GM21717 (cell line): ENCODE measurements around the gene ADAMTS2.

ENCODE experiments used
- ATAC-seq: cut with Tn5 transposase; IDR thresholded peaks from one replicate; pipeline ENCODE4 v1.9.1; 2021; ENCODE audit warnings: mild to moderate bottlenecking, moderate library complexity; ENCODE audit not compliant: unreplicated experiment

Gene ADAMTS2

DNA sequence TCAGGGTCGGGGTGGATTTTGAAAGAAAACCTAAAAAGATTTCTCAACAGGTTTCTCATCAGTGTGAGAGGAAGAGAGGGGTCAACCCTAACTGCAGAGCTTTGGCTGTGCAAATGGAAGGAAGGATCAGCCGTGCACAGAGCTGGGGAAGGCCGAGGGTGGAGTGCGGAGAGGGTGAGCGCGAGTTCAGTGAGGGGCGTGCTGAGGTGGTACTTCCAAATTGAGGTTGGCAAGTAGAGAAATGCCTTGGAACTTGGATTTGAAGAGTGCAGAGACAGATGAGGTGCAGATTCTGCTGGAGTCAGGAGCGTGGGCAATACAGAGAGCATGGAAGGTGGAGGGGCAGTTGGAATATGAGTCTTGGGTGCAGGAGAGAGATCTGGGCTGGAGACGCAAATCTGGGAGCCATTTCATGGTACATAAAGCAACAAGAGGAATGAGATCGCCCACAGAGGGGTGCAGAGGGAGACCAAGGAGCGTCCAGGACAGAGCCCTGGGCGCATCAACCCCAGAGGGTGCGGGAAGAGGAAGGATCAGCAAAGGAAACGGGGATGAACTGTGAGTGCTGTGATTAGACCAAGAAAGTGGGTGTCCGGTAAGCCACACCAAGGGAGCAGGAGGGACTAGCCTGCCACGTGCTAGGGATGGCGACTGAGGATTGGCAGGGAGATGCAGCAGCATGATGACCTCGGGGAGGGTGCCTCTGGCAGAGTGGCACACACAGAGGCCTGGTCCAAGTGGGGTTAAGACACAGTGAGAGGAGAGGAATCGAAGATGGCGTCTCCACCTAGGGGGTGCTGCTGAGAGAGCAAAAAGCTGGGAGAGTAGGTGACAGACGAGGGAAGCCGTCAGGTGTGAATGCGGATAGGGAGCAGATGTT lies 105.8 kb downstream of the ADAMTS2 start:
- ATAC-seq: no peak

DNA sequence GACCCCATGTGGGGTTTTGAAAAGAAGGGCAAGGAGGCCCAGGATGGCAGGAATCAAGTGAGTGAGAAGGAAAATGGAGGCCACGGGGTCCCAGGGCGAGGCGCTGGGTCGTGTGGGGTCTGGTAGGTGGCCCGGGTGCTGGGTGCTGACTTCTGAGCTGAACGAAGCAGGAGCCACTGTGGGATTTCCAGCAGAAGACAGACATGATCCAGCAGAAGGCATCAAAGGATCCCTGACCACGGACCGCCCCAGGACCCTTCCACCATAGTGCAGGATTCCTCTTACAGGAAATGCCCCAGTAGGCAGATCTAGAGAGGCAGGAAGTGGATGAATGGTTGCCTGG lies 106.7 kb downstream of the ADAMTS2 start:
- ATAC-seq: no peak

DNA sequence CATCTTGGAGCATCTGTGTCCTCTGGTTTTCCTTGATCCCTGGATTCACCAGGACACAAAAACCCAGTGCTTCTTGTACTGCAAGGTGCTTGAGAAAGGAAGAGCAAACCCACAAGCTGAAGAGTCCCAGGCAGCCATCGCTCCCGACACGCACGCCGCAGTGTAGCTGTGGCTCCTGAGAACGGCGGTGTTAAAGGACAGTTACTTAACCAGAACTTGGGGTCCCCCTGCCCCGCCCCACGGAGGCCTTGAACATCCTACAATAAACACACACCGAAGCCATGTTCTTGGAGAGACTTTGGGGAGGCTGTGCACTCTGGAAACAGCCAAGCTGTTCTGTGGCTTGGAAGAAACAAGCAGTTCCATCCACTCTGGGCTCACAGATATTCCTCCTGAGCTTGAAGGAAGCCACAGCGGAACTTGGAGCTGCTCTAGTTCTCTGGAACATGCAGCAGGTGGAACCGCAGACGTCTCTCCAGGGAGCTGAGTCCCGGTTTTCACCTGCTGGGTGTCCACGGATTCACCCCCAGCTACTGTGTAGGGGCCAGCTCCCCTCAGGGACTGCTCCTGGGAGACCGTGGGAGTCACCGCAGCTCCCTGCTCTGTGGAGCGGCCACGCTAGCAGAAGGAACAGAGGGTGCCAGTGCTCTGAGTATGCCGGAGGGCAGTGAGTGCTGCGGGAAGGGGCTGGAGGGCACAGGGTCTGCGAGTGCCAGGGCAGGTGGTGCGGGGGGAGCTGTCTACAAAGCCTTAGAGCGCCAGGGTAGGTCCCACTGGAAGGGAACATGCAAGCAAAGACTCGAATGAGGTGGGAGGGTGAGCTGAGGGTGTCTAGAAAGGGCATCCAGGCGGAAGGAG lies 107.3 kb downstream of the ADAMTS2 start:
- no peak for ATAC-seq

DNA sequence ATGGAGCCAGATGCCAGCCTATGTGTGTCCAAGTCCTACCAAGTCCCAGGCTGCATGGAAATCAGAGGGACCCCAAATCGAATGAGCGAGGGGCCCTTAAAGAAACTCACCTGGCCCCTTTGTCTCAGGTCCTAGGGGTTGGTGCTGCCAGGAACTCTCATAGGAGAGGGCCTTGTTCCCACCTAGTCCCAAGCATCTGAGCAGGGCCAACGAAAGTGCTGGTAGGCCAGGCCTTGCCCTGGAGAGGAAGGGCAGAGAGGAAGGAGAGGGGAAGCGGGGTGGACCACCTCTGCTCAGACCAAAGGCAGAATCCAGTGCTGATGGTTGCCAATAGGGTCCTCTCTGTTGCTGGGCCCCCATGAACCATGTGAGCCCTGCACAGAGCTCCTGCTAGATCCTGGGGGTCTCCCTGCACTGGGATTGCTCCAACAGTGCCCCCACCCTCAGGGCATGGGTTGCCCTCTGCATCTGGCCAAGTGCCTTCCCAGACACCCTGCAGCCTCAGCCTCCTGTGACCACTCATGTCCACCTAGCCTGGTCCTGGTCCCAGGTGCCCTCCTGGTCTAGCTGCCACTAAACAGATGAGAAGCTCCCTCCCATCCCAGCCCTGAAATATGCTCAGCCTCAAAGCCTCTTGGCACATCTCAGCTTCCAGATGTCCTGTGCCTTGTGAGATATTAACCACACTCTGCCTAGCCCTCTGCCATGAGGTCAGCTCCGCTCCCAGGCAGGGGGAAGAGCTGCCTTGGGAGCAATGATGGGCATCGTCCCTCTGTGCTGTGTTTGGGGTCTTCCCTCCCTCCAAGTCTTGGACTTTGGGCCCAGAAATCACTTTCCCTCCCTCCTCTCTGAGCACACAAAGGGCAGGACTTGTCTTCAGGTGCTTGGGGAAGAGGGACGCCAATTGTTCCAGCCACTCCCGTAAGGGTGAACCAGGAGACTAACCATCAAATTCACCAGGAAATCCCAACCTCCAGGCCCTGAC lies 109.6 kb downstream of the ADAMTS2 start:
- no peak for ATAC-seq

DNA sequence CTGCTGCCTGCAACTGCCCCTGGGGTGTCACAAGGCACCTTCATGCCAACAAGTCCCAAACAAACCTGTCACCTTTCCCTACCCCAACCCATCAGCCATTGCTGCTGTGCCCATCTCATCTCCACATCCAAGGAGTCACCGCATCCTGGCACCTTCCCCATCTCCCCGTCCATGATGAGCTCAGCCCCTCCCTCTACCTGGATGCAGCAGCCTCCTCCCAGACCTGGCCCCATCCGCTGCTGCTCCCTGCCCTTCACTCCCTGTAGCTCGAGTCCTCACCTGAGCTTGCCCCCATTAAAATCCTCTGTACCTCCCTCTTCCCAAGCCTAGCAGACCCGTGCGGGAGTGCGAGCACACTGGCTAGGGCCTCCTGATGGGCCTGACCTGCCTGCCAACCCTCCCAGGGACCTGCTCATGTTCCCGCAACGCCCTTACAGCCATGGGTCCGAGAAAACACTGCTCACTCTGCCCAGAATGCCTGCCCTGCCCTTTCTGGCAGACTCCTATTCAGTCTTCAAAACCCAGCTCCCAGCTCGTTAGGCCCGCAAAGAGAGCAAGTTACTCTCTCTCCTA lies 110.6 kb downstream of the ADAMTS2 start:
- ATAC-seq: no peak

DNA sequence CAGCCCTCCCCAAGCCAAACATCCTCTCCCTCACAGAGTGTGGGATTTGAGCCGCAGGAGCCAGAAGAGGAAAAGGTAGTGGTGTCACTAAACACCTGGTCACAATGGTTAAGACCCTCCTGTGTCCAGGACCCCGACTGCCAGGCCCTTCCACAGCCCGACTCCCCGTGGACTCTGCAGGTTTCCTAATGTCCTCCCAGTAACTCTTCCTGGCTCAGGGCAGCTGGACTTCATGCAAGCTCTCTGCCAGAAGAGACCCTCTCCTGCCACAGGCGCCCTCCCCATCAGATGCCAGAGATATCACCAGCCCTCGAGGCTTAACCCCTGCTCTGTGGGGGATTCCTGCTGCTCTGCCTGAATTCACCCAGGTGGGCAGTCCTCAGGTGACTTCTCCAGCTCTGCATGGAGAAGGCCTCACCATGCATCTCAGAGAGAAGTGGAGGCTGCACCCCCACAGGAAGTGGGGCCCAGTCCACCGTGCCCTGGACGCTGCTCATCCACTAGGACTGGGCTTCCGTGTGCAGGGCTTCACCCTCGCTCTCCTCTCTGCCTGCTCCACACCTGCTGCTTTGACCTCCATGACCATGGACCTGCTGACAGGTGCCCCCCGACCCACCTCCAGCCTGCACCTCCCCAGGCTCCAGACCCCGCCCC lies 111.2 kb downstream of the ADAMTS2 start:
- ATAC-seq: no peak

DNA sequence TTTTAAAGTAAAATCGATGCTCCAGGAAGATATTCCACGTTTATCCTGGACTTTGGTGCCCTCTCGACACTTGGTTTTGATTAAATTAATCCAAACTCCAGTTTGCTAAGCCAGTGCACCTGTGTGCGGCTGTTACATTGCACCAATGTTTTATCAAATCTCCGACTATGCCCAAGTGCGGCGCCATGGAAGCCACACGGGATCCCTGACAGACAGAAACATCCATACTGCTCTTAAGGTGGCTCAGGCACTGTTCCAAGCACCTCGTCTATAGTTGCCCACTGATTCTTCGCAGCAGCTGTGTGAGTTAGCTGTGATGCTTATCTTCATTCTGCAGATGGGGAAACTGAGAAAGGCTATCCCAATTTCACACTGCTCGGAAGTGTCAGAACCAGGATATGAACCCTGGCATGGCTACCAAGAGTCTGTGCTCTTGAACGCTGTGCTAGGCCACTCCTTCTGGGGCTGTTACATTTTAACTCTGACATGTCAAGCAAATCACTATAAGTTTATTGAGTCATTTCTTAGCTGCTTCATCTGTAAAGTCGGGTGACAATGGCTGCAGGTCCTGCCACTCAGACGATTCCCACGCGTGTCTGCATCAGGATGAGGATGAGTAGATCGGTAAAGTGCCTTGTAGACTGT lies 113.0 kb downstream of the ADAMTS2 start:
- ATAC-seq: no peak

DNA sequence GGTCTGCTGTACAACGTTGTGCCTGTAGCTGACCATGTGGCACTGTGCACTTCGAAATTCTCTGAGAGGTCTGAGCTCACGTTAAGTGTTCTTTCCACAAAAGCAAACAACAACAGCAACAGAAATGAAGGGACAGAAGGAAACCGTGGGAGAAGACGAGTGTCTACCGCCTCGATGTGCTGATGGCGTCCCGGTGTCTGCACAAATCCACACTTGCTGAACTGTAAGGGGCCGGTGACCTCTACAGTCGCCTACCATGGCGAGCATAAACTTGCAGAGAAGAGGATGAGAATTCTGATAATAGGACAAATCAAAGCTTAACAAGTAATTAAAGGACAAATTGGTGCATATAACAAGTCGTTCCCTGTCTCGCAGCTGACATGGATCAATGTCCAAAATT lies 114.0 kb downstream of the ADAMTS2 start:
- no peak for ATAC-seq

DNA sequence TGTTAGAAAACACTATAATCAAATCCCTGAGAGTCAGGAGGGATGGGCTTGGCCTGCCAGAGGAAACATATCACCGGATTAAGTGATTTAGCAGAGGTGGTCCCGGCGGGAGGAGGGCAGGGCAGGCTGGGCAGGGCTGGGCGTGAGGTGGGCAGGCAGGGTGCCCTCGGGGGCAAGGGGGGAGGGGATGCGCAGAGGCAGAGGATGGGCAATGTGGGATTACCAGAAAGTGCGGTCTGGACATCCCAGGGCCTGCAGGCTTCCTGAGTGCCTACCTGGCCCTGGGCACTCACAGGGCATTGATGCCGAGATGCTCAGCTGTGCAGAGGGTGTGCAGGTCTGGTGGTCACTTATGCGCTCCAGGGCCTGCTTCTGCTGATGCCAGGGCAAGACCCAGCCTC lies 115.2 kb downstream of the ADAMTS2 start:
- no peak for ATAC-seq

DNA sequence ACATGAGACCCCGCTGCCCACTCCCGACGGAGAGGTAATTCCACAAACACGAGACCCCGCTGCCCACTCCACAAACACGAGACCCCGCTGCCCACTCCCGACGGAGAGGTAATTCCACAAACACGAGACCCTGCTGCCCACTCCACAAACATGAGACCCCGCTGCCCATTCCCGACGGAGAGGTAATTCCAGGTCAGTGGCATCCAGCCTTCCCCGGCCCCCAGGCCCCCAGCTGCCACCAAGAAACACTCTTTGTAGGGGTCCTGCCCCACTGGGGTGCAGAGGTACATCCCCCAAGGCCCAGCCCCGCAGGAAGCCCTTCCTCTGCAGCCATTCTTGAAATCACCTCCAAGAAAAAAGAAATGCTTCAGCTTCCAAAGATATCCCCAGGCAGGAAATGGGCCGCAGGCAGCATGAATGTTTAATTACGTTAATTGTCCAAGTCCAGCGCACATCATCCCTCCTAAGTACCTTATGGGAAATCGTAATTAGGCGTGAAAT lies 115.9 kb downstream of the ADAMTS2 start:
- no peak for ATAC-seq

DNA sequence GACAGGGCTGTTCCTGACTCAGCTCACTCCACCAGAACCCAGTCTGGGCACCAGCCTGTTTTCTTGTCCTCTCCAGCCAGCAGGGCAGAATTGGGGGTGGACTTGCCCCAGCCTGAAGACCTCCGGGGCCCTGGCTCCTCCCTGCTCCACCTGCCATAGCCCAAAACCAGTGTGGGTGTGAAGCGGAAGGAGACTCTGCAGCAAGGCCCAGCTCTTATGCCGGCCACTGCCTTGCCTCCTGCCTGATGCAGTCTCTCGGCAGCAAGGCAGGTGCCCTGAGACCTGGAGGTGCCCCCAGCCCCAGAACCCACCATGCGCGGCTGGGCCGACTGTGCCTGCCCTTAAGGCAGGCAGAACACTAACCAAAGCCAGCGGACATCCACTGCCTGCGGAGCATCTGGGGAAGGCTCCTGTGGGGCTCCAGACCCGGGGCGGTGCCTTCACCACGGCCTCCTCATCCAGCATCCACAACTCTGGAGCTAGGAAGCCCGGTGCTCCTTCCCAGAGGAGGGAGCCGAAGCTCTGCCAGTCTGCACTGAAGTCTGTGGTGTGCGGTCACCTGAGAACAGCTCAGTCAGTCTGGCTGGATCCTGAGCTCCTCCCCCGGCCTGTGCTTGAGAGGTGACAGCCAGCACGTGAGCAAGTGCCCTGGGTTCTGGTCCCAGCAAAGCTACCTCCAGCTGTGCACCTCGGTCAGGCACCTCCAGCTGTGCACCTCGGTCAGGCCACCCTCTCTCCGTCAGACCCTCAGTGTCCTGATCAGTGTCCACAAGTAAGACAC lies 116.7 kb downstream of the ADAMTS2 start:
- ATAC-seq: no peak

DNA sequence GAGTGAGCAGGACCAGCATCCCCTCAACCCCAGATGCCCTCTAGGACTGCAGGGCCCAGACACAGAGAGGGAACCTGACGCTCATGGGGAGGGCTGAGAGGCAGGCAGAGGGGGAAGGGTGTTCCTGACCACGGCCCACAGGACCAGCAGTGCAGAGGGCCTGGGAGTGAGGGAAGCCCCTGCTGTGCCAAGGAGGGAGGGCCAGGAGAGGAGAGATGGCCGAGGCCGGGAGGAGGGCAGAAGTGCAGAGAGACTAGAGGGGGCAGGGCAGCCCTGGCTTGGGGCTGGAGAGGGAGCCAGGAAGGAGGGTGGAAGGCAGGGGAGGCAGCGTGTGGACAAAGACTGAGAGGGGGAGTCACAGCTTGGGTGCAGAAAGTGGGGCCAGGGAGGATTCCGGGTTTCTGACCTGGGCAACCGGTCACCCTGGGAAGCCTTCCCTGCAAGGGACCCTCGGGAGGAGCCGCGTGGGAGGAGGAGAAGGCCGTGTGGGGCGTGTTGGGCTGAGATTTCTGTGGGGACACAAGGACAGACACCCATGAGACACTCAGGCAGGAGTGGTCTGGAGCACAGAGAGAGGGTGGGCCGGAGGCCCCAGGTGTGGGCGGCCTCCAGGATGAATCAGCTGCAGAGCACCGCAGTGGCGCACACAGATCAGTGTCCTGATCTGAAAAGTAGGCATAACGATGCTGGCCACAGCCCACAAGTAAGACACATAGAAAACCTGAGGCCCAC lies 117.5 kb downstream of the ADAMTS2 start:
- ATAC-seq: no peak

DNA sequence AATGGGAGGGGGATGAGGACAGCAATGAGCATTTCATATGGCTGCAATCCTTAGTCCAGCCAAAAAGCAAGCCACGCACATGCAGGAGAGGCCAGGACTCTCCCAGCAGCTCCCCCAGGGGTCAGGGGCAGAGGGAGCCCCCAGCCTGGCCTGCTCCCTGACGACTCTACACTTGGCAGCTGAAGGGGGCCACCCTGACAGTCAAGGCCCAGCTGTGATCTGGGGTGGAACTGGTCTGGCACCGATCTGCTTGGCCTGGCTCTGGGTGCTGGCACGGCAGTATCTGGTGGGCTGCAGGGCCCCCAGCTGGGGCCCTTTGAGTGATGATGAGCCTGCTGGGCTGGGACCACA lies 118.1 kb downstream of the ADAMTS2 start:
- ATAC-seq: no peak

DNA sequence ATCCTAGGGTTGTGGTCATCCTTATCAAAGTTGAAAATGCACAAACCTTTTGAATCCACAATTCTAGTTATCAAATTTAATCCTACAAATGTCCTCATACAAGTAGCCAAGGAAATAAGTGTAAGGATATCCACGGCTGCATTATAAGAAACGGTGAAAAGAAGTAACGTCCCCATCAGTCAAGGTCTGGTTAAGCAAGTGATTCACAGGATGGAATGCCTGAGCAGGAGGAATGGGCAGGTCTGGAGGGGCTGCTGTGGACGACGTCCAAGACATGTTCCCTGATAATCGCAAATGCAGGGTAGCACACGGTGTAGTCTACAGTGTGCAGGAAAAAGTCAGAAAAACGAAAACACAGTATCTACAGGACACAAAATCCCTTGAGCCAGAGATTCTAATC lies 118.6 kb downstream of the ADAMTS2 start:
- ATAC-seq: no peak

DNA sequence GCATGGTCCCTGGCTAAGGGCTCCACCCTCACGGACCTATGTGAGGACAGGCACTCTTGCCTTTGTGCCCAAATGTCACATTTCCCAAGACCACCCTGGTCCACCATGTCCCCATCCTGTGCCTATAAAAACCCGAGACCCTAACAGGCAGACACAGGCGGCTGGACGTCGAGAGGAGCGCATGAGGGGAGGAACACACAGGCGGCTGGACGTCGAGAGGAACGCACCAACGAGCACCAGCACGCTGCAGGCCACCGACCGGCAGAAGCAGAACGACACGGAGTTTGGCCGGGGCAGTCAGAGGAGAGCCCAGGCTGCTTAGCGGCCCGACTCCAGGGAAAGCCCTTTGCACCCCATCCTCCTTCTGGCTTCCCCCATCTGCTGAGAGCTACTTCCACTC lies 119.9 kb downstream of the ADAMTS2 start:
- no peak for ATAC-seq

DNA sequence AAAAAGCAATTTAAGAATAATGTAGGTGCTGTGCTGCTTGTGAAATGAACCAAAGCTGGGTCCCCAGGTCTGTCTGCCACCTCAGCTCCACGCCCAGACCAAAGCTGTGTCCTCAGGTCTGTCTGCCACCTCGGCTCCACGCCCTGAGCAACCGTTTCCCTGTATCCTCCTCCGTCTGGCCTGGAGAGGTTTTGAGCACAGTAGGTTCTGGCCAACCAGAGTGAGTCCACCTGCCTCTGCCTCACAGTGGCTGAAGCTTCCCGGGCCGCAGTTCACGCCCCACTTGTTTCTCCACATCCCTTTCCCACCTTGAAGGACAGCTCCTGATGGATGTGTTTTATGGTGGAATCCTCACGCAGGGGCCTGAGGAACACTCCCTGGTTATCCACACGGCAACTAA lies 120.5 kb downstream of the ADAMTS2 start:
- ATAC-seq: no peak

DNA sequence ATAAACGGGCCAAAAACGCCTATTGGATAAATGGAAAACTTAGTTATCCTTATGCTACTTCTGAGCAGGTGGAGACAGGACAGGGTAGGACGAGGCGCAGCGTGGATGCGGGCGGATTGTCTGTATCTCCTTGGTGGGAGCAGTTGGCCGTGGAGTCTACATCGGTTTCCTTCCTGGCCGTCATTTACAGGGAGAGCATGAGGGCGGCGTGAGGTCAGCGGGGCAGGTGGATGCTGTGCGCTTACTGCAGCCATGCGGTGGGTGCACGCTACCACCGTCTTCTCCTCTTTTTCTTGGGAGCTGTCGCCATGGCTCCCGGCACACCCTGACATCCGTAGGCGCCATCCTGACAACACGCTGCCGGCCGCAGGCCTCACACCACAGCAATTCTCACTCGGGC lies 121.3 kb downstream of the ADAMTS2 start:
- no peak for ATAC-seq

DNA sequence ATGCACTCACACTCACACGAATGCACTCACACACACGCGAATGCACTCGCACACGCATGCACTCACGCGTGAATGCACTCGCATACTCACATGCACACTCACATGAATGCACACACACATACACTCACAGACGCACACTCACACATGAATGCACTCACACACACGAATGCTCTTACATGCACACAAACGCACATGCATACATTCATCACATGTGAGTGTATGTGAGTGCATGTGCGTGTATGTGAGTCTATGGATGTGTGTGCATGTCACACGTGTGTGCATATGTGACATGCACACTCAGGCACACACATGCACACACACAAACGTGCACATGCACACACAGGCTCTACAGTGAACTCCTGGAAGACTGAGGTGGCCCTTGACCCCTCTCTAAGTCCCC lies 121.7 kb downstream of the ADAMTS2 start:
- ATAC-seq: no peak
